Fibroblast of lung (primary cell): Measurements from ENCODE around the gene INSIG1. TPM values are rescaled to one million over a fixed set of nuclear protein-coding genes. Genes with fewer than 3 reads are reported as not detected.

Experiments
- DNase-seq, 2 donors: peaks; one replicate each; pipeline versions ENCODE4 v3.0.0 to v3.0.0-alpha.2; 2010; ENCODE audit warnings: low read depth in 2 of 2
- H2AFZ ChIP-seq: 2 replicates; pipeline ENCODE4 v1.5.1; 2012; ENCODE audit warnings: low read length, control low read depth, inconsistent platforms
- H3K27ac ChIP-seq: 2 replicates; pipeline ENCODE4 v1.5.1; 2011; ENCODE audit warnings: low read length, control low read depth; ENCODE audit not compliant: insufficient read depth
- H3K27me3 ChIP-seq: 2 replicates; pipeline ENCODE4 v1.5.1; 2011; ENCODE audit warnings: mild to moderate bottlenecking, low read length; ENCODE audit not compliant: control insufficient read depth, insufficient read depth
- H3K36me3 ChIP-seq: 2 replicates; pipeline ENCODE4 v1.5.1; 2011; ENCODE audit warnings: low read length; ENCODE audit not compliant: control insufficient read depth, insufficient read depth
- H3K4me1 ChIP-seq: 2 replicates; pipeline ENCODE4 v1.5.1; 2011; ENCODE audit warnings: low read length; ENCODE audit not compliant: control insufficient read depth, insufficient read depth; ENCODE audit errors: extremely low read depth
- H3K4me2 ChIP-seq: 2 replicates; pipeline ENCODE4 v1.5.1; 2011; ENCODE audit warnings: low read length, control low read depth; ENCODE audit not compliant: insufficient read depth; ENCODE audit errors: extremely low read depth
- H3K4me3 ChIP-seq, 4 experiments: fragments of 200-600 bp in 1 of 4; sonication (generic) in 1 of 4; replicated peaks in 1 of 4; 2 replicates each; pipeline ENCODE4 v1.5.1; 2011 to 2016; ENCODE audit warnings: low read length in 4 of 4, low read depth in 3 of 4, mild to moderate bottlenecking in 3 of 4, control low read depth in 2 of 4, inconsistent platforms in 1 of 4, mixed read lengths in 1 of 4; ENCODE audit not compliant: insufficient read depth in 1 of 4; ENCODE audit errors: control extremely low read depth in 1 of 4
- H3K79me2 ChIP-seq: 2 replicates; pipeline ENCODE4 v1.5.1; 2012; ENCODE audit warnings: mild to moderate bottlenecking, low read length, inconsistent platforms; ENCODE audit not compliant: control insufficient read depth, insufficient read depth
- H3K9ac ChIP-seq: 2 replicates; pipeline ENCODE4 v1.5.1; 2011; ENCODE audit warnings: mild to moderate bottlenecking, low read length, control low read depth; ENCODE audit not compliant: insufficient read depth
- H3K9me3 ChIP-seq: 2 replicates; pipeline ENCODE4 v1.5.1; 2012; ENCODE audit warnings: low read depth, low read length; ENCODE audit not compliant: control insufficient read depth, insufficient read depth
- H4K20me1 ChIP-seq: 2 replicates; pipeline ENCODE4 v1.5.1; 2011; ENCODE audit warnings: low read length; ENCODE audit not compliant: control insufficient read depth, insufficient read depth; ENCODE audit errors: extremely low read depth
- CTCF ChIP-seq, 2 donors: IDR thresholded peaks in 1 of 2; conservative IDR thresholded peaks in 1 of 2; 1 replicate in 1 of 2; 2 replicates in 1 of 2; pipeline ENCODE4 v1.5.1; 2011 to 2012; ENCODE audit warnings: low read length in 2 of 2, control low read depth in 1 of 2, inconsistent platforms in 1 of 2, low read depth in 1 of 2, mild to moderate bottlenecking in 1 of 2
- EZH2 ChIP-seq: IDR thresholded peaks from 2 replicates; pipeline ENCODE4 v1.5.1; 2012; ENCODE audit warnings: low read length, control low read depth, mild to moderate bottlenecking; ENCODE audit errors: missing control alignments
- polyA plus RNA-seq, 2 donors: library from polyadenylated mRNA; depleted of rRNA in 1 of 2; stranded (reverse) in 1 of 2; unstranded in 1 of 2; fragments of >200 nt; gene quantifications; 2 replicates each; pipeline ENCODE4 v1.2.1, GENCODE V29; 2011 to 2012; ENCODE audit warnings: missing spikeins in 1 of 2
- total RNA-seq: library from RNA; depleted of rRNA; stranded (reverse); fragments of >200 nt; gene quantifications from 2 replicates; pipeline ENCODE4 v1.2.1, GENCODE V29; 2014

INSIG1 gene
- total and polyA plus RNA-seq, 2 donors (not counting 1 experiment from before 2014, with no cell fraction given) = 216 to 353 TPM

DNA sequence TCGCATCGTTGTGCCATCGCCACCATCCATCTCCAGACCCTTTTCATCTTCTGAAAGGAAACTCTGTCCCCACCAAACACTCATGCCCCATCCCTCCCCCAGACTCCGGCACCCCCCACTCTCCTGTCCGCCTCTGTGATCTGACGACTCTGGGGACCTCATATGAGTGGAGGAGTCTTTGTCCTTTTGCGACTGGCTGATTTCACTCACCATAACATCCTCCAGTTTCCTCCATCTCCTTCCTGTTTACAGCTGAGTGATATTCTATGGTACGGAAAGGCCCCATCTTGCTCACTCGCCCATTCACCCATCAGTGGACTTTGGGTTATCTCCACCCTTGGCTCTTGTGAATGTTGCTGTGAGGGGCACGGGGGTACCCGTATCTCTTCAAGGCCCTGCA, 11.8 kb upstream of the INSIG1 start:
- no peaks in the 10 kb centered on the region for H3K79me2 ChIP-seq
- H3K9ac ChIP-seq = no peak overlapping the region
- H3K27me3 ChIP-seq = peaks cover 9% of the 10 kb centered on the region
- no peak overlapping the region for H3K4me3 ChIP-seq
- no peak for DNase-seq
- TF ChIP-seq EZH2 = no peak
- no peak for TF ChIP-seq CTCF (conservative IDR thresholded peaks at IDR 0.05 in 1 of 2, IDR thresholded peaks at IDR 0.05 in 1 of 2; ENCODE audit: low read depth in 1 of 2, low read length in 2 of 2)
- no peaks in the 10 kb centered on the region for H3K9me3 ChIP-seq
- no peak overlapping the region for H3K4me2 ChIP-seq
- no peaks in the 10 kb centered on the region for H4K20me1 ChIP-seq
- H3K36me3 ChIP-seq = no peaks in the 10 kb centered on the region
- H2AFZ ChIP-seq = no peak overlapping the region
- H3K27ac ChIP-seq = no peak overlapping the region
- peaks cover 2% of the 10 kb centered on the region for H3K4me1 ChIP-seq

- H2AFZ ChIP-seq = no peak overlapping the region
- H3K27ac ChIP-seq = no peak overlapping the region
- TF ChIP-seq CTCF (conservative IDR thresholded peaks at IDR 0.05 in 1 of 2, IDR thresholded peaks at IDR 0.05 in 1 of 2; ENCODE audit: low read depth in 1 of 2, low read length in 2 of 2) (no peak), EZH2 (no peak)
- DNase-seq = no peak
- H3K9me3 ChIP-seq = no peaks in the 10 kb centered on the region
- H3K4me2 ChIP-seq = no peak overlapping the region
- peaks cover 4% of the 10 kb centered on the region for H3K27me3 ChIP-seq
- no peak overlapping the region for H3K4me3 ChIP-seq
- no peaks in the 10 kb centered on the region for H4K20me1 ChIP-seq
- H3K79me2 ChIP-seq = no peaks in the 10 kb centered on the region
- H3K9ac ChIP-seq = no peak overlapping the region
- no peaks in the 10 kb centered on the region for H3K36me3 ChIP-seq
- H3K4me1 ChIP-seq = peaks cover 5% of the 10 kb centered on the region
Measured at GRCh38 chr7:155286686-155287085, 11.0 kb upstream of the INSIG1 start.

DNA sequence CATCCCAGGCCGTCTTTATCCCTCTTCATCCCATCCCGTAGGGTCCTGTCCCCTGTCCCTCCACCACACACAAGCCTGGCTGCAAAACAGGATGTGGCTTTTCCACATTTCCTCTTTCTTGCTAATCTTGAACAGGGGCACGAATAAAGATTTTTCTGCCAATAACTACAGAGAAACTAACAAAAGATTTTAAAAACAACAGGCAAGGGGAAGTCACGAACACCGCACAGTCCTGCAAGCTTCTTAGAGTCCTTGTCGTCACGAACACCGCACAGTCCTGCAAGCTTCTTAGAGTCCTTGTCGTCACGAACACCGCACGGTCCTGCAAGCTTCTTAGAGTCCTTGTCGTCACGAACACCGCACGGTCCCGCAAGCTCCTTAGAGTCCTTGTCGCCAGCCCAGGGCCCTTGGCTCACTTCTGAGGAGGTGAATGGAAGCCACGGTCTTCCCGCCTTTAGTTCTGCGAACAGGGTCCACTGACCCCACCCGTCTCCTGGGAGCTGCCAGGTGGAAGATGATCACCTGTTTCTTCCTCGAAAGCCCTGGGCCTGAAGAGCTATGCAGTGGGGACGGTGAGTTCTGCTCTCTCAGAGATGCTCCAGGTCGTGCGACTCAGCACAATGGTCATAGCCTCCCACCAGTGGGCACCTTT, 10.3 kb upstream of the INSIG1 start:
- no peaks in the 10 kb centered on the region for H4K20me1 ChIP-seq
- H3K4me3 ChIP-seq = no peak overlapping the region
- DNase-seq = no peak
- H3K27me3 ChIP-seq = peaks cover 4% of the 10 kb centered on the region
- H3K79me2 ChIP-seq = no peaks in the 10 kb centered on the region
- no peak for TF ChIP-seq EZH2
- TF ChIP-seq CTCF (conservative IDR thresholded peaks at IDR 0.05 in 1 of 2, IDR thresholded peaks at IDR 0.05 in 1 of 2; ENCODE audit: low read depth in 1 of 2, low read length in 2 of 2) = no peak
- no peaks in the 10 kb centered on the region for H3K9me3 ChIP-seq
- peaks cover 5% of the 10 kb centered on the region for H3K4me1 ChIP-seq
- no peaks in the 10 kb centered on the region for H3K36me3 ChIP-seq
- no peak overlapping the region for H3K4me2 ChIP-seq
- H3K9ac ChIP-seq = no peak overlapping the region
- H2AFZ ChIP-seq = no peak overlapping the region
- no peak overlapping the region for H3K27ac ChIP-seq
